GM18520 (cell line): Measurements from ENCODE around the gene EDDM3A.
"Not testable (repeated sequence)": the region's sequence is repeated elsewhere in the genome, so short reads cannot be mapped to it uniquely, and the experiment has no call there.

Experiments
- ATAC-seq: cut with Tn5 transposase; IDR thresholded peaks from one replicate; pipeline ENCODE4 v1.9.1; 2021; ENCODE audit not compliant: unreplicated experiment

The EDDM3A gene, protein sequence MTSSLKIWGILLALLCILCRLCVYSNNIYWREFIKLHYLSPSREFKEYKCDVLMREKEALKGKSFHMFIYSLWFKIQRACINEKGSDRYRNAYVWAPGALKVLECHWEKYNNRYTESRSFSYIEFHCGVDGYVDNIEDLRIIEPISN

GRCh38 chr14:20745571-20746358 is at the start of gene EDDM3A:
TSS of gene EDDM3A (plus strand) at chr14:20745887. CDS start at chr14:20747581, 1,694 bp downstream.
- ATAC-seq = no peak

GRCh38 chr14:20696764-20697163 is 48.9 kb upstream of the EDDM3A start:
- no peak for ATAC-seq

GRCh38 chr14:20697273-20698017 is 48.2 kb upstream of the EDDM3A start:
- no peak for ATAC-seq

- no peak for ATAC-seq
Measured at GRCh38 chr14:20698018-20698329, 47.7 kb upstream of the EDDM3A start.

DNA sequence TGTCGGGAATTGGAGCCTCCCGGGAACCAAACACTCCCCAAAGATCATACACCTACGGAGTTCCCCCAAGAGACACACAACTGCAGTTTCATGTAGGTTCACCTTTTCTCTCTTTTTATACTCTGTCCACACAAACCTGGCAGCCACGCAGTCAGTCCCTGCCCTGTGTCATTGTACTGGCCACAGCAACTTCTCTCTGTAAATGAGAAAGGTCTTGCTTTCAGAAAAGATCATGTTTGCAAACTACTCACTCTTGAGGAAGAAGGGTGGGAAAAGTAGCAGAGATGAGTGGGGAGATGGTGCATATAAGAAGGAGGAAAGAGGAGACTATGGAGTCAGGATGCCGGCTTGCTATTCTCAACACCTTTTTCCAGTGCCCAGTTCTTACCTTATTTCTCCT is 46.8 kb upstream of the EDDM3A start:
- no peak for ATAC-seq

GRCh38 chr14:20699931-20700330 is 45.8 kb upstream of the EDDM3A start:
- no peak for ATAC-seq

DNA sequence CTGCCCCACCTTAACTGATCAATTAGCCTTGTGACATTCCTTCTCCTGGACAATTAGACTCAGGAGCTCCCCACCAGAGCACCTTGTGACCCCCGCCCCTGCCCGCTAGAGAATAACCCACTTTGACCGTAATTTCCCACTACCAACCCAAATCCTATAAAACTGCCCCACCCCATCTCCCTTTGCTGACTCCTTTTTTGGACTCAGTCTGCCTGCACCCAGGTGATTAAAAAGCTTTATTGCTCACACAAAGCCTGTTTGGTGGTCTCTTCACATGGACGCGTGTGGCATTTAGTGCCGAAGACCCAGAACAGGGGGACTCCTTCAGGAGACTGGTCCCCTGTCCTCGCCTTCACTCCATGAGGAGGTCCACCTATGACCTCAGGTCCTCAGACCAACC is 44.7 kb upstream of the EDDM3A start:
- not testable (repeated sequence) for ATAC-seq

GRCh38 chr14:20706657-20707355 is 38.9 kb upstream of the EDDM3A start:
- no peak for ATAC-seq

GRCh38 chr14:20707622-20708021 is 38.1 kb upstream of the EDDM3A start:
- ATAC-seq = no peak

GRCh38 chr14:20711261-20711660 is 34.4 kb upstream of the EDDM3A start:
- no peak for ATAC-seq

DNA sequence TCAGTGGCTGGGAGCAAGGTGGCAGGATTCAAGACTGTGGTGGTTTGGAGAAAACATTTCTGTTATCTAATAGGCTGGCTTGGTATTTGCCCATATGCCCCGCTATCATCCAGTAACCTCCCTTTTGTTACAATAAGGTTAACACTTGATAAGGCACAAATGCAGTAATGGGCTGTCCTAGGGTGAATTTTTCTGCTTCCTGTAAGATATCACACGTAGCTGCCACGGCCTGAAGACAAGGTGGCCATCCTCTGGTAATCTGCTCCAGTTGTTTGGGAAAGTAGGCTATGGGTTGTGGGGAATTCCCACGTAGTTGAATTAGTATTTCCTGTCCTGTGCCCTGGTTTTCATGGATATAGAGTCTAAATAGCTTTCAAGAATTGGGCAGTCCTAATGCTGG is 34.0 kb upstream of the EDDM3A start:
- no peak for ATAC-seq

- no peak for ATAC-seq
Measured at GRCh38 chr14:20712904-20713303, 32.8 kb upstream of the EDDM3A start.

GRCh38 chr14:20714593-20715250 is 31.0 kb upstream of the EDDM3A start:
- no peak for ATAC-seq

GRCh38 chr14:20719777-20720176 is 25.9 kb upstream of the EDDM3A start:
- no peak for ATAC-seq

- ATAC-seq = no peak
Measured at GRCh38 chr14:20720741-20721140, 24.9 kb upstream of the EDDM3A start.

DNA sequence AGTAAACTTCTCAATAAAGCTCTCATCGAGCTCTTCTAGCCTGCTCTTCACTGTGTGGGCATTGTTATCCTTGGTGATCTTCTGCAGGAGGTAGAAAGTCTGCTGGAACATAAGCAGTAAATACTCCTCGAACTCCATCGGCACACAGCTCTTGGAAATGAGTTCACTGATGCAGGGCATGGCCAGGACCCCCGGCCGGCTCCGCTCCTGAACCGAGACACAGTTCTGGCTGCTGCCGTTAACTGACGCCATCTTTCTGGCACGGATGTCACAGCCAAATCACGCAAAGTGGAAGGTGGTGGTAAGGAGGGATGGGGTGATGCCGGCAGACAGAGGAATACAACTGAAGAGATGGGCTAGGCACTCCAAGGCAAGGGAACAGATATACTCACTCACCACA is 23.7 kb upstream of the EDDM3A start:
- no peak for ATAC-seq

- ATAC-seq = no peak
Measured at GRCh38 chr14:20723488-20723887, 22.2 kb upstream of the EDDM3A start.

DNA sequence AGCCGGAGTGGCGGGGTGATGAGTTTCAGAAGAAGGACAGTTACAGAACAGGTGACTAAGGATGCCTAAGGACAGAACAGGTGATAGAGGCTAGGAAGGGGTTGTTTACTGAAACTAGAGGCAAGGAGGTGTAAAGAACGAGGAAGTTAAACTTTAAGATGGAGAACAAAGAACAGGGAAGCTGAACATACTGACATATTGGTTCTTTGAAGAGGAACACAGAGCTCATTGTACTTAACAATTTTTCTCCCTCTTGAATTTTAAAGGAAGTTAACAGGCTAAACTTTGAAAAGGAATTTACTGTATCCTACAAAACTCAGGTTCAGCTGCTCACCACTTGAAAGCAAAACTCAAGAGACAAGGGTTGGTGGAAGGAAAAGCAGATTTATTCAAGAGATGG is 19.6 kb upstream of the EDDM3A start:
- ATAC-seq = not testable (repeated sequence)

- no peak for ATAC-seq
Measured at GRCh38 chr14:20726531-20726930, 19.2 kb upstream of the EDDM3A start.

GRCh38 chr14:20730891-20731290 is 14.8 kb upstream of the EDDM3A start:
- no peak for ATAC-seq

- ATAC-seq = no peak
Measured at GRCh38 chr14:20732477-20732876, 13.2 kb upstream of the EDDM3A start.
